Keratinocyte (primary cell): ENCODE results near the gene PAM16. TPM values are rescaled to one million over a fixed set of nuclear protein-coding genes. Genes with fewer than 3 reads are reported as not detected.
A peak's percentile ranks its signal among the peaks of the same experiment; 100 is the strongest.

Experiments used
- DNase-seq: peaks from one replicate; pipeline ENCODE4 v3.0.0-alpha.2; 2011; ENCODE audit warnings: low read depth, missing footprints, low spot score
- FAIRE-seq: peaks from 2 replicates; lab custom pipeline; 2011; peaks lifted over from hg19 to GRCh38; lab: Jason Lieb, UNC
- H2AFZ ChIP-seq: 2 replicates; pipeline ENCODE4 v1.6.0; 2012; ENCODE audit warnings: low read length, control low read depth, inconsistent platforms; ENCODE audit not compliant: control insufficient read depth
- H3K27ac ChIP-seq: 2 replicates; pipeline ENCODE4 v1.5.1; 2011; ENCODE audit warnings: low read length; ENCODE audit not compliant: control insufficient read depth, insufficient read depth
- H3K27me3 ChIP-seq: 3 replicates; pipeline ENCODE4 v1.6.0; 2011; ENCODE audit warnings: low read length; ENCODE audit not compliant: control insufficient read depth, insufficient read depth; ENCODE audit errors: extremely low read depth
- H3K36me3 ChIP-seq, 2 experiments: 2 replicates in 1 of 2; 3 replicates in 1 of 2; pipeline ENCODE4 v1.5.1; 2011; ENCODE audit warnings: low read length in 2 of 2, mild to moderate bottlenecking in 1 of 2; ENCODE audit not compliant: control insufficient read depth in 2 of 2, insufficient read depth in 2 of 2; ENCODE audit errors: extremely low read depth in 1 of 2
- H3K4me1 ChIP-seq: 3 replicates; pipeline ENCODE4 v1.5.1; 2011; ENCODE audit warnings: low read length; ENCODE audit not compliant: control insufficient read depth, insufficient read depth; ENCODE audit errors: extremely low read depth
- H3K4me2 ChIP-seq: 3 replicates; pipeline ENCODE4 v1.6.0; 2011; ENCODE audit warnings: low read depth, low read length; ENCODE audit not compliant: control insufficient read depth, insufficient read depth; ENCODE audit errors: extremely low read depth
- H3K4me3 ChIP-seq, 3 experiments: fragments of 200-600 bp in 1 of 3; sonication (generic) in 1 of 3; 2 replicates in 2 of 3; 3 replicates in 1 of 3; pipeline ENCODE4 v1.5.1; 2011 to 2016; ENCODE audit warnings: low read length in 3 of 3, mild to moderate bottlenecking in 3 of 3, control low read depth in 2 of 3, inconsistent platforms in 1 of 3, low read depth in 1 of 3, mixed read lengths in 1 of 3, mixed run types in 1 of 3, moderate library complexity in 1 of 3; ENCODE audit not compliant: control insufficient read depth in 2 of 3, insufficient read depth in 2 of 3; ENCODE audit errors: extremely low read depth in 1 of 3
- H3K79me2 ChIP-seq: 2 replicates; pipeline ENCODE4 v1.6.0; 2012; ENCODE audit warnings: low read length; ENCODE audit not compliant: control insufficient read depth, insufficient read depth
- H3K9ac ChIP-seq: 3 replicates; pipeline ENCODE4 v1.6.0; 2011; ENCODE audit warnings: low read length; ENCODE audit not compliant: control insufficient read depth, insufficient read depth; ENCODE audit errors: extremely low read depth
- H3K9me1 ChIP-seq: 3 replicates; pipeline ENCODE4 v1.6.0; 2011; ENCODE audit warnings: low read length; ENCODE audit not compliant: control insufficient read depth, insufficient read depth; ENCODE audit errors: extremely low read depth
- H3K9me3 ChIP-seq: 2 replicates; pipeline ENCODE4 v1.5.1; 2012; ENCODE audit warnings: low read depth, low read length; ENCODE audit not compliant: control insufficient read depth
- H4K20me1 ChIP-seq: 3 replicates; pipeline ENCODE4 v1.6.0; 2011; ENCODE audit warnings: low read length; ENCODE audit not compliant: control insufficient read depth, insufficient read depth; ENCODE audit errors: extremely low read depth
- EZH2 ChIP-seq: IDR thresholded peaks from one replicate; pipeline ENCODE4 v1.6.1; 2012; ENCODE audit warnings: inconsistent platforms, mild to moderate bottlenecking, low read length, moderate library complexity
- dilution Hi-C: fragments of 300-500 bp; cut with MboI; formaldehyde crosslinking; loops from one replicate; pipeline ENCODE4 v1.7.0; 2020; ENCODE audit warnings: low sequenced_read_pairs; ENCODE audit not compliant: extremely low pct_ligation_motif_present
- polyA plus RNA-seq, 5 experiments: library from polyadenylated mRNA; depleted of rRNA in 3 of 5; stranded (reverse) in 3 of 5; stranded (forward) in 1 of 5; unstranded in 1 of 5; fragments of >200 nt; gene quantifications; 1 replicate in 1 of 5; 2 replicates in 3 of 5; 3 replicates in 1 of 5; pipeline versions ENCODE4 v1.2.1 to v1.2.3, GENCODE V29; 2011 to 2012; ENCODE audit warnings: missing spikeins in 2 of 5, low read depth in 1 of 5, low replicate concordance in 1 of 5
- TF ChIP-seq, protein P1 (sequence below), 3 experiments: IDR thresholded peaks in 1 of 3; conservative IDR thresholded peaks in 1 of 3; optimal IDR thresholded peaks in 1 of 3; 2 replicates in 2 of 3; 3 replicates in 1 of 3; pipeline versions ENCODE3 to v1.5.1; 2011; ENCODE audit warnings: low read length in 3 of 3, mild to moderate bottlenecking in 3 of 3, moderate library complexity in 2 of 3, control low read depth in 1 of 3, inconsistent platforms in 1 of 3; ENCODE audit not compliant: insufficient read depth in 2 of 3; ENCODE audit errors: extremely low read depth in 1 of 3

Gene PAM16
- polyA plus RNA-seq, 1 donor (not counting 4 experiments of a cell fraction or from before 2014, with no cell fraction given): 32.7 TPM

DNA sequence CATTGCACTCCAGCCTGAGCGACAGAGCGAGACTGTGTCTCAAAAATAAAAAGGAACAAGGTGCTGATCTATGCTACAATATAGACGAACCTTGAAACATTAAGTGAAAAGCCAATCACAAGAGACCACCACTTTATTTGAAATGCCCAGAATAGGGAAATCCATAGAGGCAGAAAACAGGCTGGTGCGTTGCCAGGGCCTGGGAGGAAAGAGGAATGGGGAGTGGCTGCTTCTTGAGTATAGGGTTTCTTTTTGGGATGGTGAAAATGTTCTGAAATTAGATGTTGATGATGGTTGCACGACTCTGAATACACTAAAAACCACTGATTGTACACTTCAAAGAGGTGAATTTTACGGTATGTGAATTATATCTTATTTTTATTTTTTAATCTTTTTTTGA, 55.5 kb downstream of the PAM16 start:
- H3K27ac ChIP-seq: no peak overlapping the region
- H3K36me3 ChIP-seq: no peaks in the 10 kb centered on the region
- no peak overlapping the region for H3K9ac ChIP-seq
- no peak for TF ChIP-seq EZH2
- TF ChIP-seq, protein P1, sequence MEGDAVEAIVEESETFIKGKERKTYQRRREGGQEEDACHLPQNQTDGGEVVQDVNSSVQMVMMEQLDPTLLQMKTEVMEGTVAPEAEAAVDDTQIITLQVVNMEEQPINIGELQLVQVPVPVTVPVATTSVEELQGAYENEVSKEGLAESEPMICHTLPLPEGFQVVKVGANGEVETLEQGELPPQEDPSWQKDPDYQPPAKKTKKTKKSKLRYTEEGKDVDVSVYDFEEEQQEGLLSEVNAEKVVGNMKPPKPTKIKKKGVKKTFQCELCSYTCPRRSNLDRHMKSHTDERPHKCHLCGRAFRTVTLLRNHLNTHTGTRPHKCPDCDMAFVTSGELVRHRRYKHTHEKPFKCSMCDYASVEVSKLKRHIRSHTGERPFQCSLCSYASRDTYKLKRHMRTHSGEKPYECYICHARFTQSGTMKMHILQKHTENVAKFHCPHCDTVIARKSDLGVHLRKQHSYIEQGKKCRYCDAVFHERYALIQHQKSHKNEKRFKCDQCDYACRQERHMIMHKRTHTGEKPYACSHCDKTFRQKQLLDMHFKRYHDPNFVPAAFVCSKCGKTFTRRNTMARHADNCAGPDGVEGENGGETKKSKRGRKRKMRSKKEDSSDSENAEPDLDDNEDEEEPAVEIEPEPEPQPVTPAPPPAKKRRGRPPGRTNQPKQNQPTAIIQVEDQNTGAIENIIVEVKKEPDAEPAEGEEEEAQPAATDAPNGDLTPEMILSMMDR (optimal IDR thresholded peaks at IDR 0.05 in 1 of 3, IDR thresholded peaks at IDR 0.05 in 1 of 3, conservative IDR thresholded peaks at IDR 0.05 in 1 of 3; ENCODE audit: extremely low read depth in 1 of 3, insufficient read depth in 2 of 3, low read length in 3 of 3): no peak
- H3K79me2 ChIP-seq: no peaks in the 10 kb centered on the region
- H3K27me3 ChIP-seq: no peaks in the 10 kb centered on the region
- peaks cover 32% of the 10 kb centered on the region for H3K4me1 ChIP-seq
- dilution Hi-C loops: no loop called here
- H4K20me1 ChIP-seq: no peaks in the 10 kb centered on the region
- no peak overlapping the region for H3K4me2 ChIP-seq
- H3K9me3 ChIP-seq: no peaks in the 10 kb centered on the region
- FAIRE-seq: no peak
- no peak overlapping the region for H3K4me3 ChIP-seq
- H3K9me1 ChIP-seq: no peaks in the 10 kb centered on the region
- no peak overlapping the region for H2AFZ ChIP-seq
- no peak for DNase-seq

DNA sequence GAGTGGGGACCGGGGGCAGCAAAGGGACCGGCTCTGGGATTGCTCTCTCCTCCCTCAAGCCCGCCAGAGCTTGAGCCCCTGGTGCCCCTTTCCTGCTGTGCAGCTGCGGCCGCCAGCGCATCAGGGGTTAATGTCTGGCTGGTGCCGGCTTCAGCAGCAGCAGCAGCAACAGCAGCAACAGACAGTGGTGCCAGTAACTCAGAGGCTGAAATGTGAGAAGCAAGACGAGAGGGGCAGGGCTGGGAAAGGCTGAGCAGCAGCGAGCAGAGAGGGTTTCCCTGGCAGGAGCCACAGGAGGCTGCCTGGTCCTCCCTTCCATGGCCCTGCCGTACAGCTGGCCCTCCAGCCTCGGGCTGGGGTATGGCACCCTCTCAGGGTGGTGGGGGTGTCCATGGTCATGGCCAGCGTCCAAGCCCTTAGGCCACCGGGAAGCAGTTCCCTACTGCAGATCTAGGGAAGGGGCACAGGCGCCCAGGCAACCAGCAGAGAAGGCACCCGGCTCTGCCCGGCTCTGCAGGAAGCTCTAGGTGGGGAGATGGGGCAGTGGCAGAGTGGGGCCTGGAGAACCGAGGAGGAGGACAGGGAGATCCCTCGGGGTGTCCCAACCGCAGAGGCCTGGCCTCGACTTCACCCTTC, 57.2 kb downstream of the PAM16 start:
- TF ChIP-seq, protein P1 (optimal IDR thresholded peaks at IDR 0.05 in 1 of 3, IDR thresholded peaks at IDR 0.05 in 1 of 3, conservative IDR thresholded peaks at IDR 0.05 in 1 of 3; ENCODE audit: extremely low read depth in 1 of 3, insufficient read depth in 2 of 3, low read length in 3 of 3): no peak
- no peak for TF ChIP-seq EZH2
- peak overlapping the region; percentile 4 for H3K4me2 ChIP-seq
- H3K79me2 ChIP-seq: no peaks in the 10 kb centered on the region
- H3K4me1 ChIP-seq: peaks cover 32% of the 10 kb centered on the region
- no peak overlapping the region for H3K27ac ChIP-seq
- dilution Hi-C loops: no loop called here
- no peaks in the 10 kb centered on the region for H3K9me1 ChIP-seq
- H3K4me3 ChIP-seq: no peak overlapping the region
- H3K9me3 ChIP-seq: no peaks in the 10 kb centered on the region
- peak; percentile 46 for FAIRE-seq
- H3K27me3 ChIP-seq: no peaks in the 10 kb centered on the region
- H3K9ac ChIP-seq: peak overlapping the region; percentile 0
- DNase-seq: no peak
- no peaks in the 10 kb centered on the region for H4K20me1 ChIP-seq
- peak overlapping the region; percentile 1 for H2AFZ ChIP-seq
- no peaks in the 10 kb centered on the region for H3K36me3 ChIP-seq
